Renal cortical epithelial cell (primary cell): Measurements from ENCODE around the gene ZNF425. TPM values are rescaled to one million over a fixed set of nuclear protein-coding genes. Genes with fewer than 3 reads are reported as not detected.
"Not testable (repeated sequence)": the region's sequence is repeated elsewhere in the genome, so short reads cannot be mapped to it uniquely, and the experiment has no call there.

Experiments used
- DNase-seq: peaks from one replicate; pipeline ENCODE4 v3.0.0-alpha.2; 2011; ENCODE audit warnings: low read depth
- total RNA-seq: library from RNA; depleted of rRNA; stranded (reverse); fragments of >200 nt; gene quantifications from 2 replicates; pipeline ENCODE4 v1.2.3, GENCODE V29; 2014

Gene ZNF425
- total RNA-seq, 1 donor from 2014 or later = 9.2 TPM

- no peak for DNase-seq
Measured at GRCh38 chr7:149133028-149133710, 7.0 kb upstream of the ZNF425 start.

GRCh38 chr7:149130572-149131198 lies 4.6 kb upstream of the ZNF425 start:
- DNase-seq = no peak

GRCh38 chr7:149126662-149127266 lies 640 bp upstream of the ZNF425 start:
- no peak for DNase-seq

GRCh38 chr7:149125189-149125862 lies 798 bp downstream of the ZNF425 start:
- DNase-seq = no peak

- DNase-seq = no peak
Measured at GRCh38 chr7:149109969-149110368, 16.2 kb downstream of the ZNF425 start.

GRCh38 chr7:149104749-149105148 lies 21.4 kb downstream of the ZNF425 start:
- DNase-seq = no peak

GRCh38 chr7:149104214-149104613 lies 21.9 kb downstream of the ZNF425 start:
- DNase-seq = no peak

- no peak for DNase-seq
Measured at GRCh38 chr7:149103424-149103823, 22.7 kb downstream of the ZNF425 start.

GRCh38 chr7:149102666-149103065 lies 23.5 kb downstream of the ZNF425 start:
- no peak for DNase-seq

- DNase-seq = no peak
Measured at GRCh38 chr7:149100821-149101220, 25.3 kb downstream of the ZNF425 start.

- DNase-seq = no peak
Measured at GRCh38 chr7:149099058-149099457, 27.1 kb downstream of the ZNF425 start.

GRCh38 chr7:149097088-149097487 lies 29.0 kb downstream of the ZNF425 start:
- DNase-seq = peak; percentile 9

- no peak for DNase-seq
Measured at GRCh38 chr7:149093228-149093627, 32.9 kb downstream of the ZNF425 start.

- not testable (repeated sequence) for DNase-seq
Measured at GRCh38 chr7:149092244-149092643, 33.9 kb downstream of the ZNF425 start.

- DNase-seq = peak; percentile 56
Measured at GRCh38 chr7:149090397-149091195, 35.5 kb downstream of the ZNF425 start, which contains the start of gene ZNF786. Gene ZNF786 (minus strand): TSS chr7:149090718. CDS start chr7:149090640, 78 bp downstream.

GRCh38 chr7:149087376-149087775 lies 38.7 kb downstream of the ZNF425 start:
- DNase-seq = no peak

GRCh38 chr7:149085866-149086265 lies 40.3 kb downstream of the ZNF425 start:
- DNase-seq = no peak

- no peak for DNase-seq
Measured at GRCh38 chr7:149084407-149084806, 41.7 kb downstream of the ZNF425 start.

- DNase-seq = no peak
Measured at GRCh38 chr7:149081914-149082313, 44.2 kb downstream of the ZNF425 start.

- DNase-seq = no peak
Measured at GRCh38 chr7:149077594-149077993, 48.5 kb downstream of the ZNF425 start.

GRCh38 chr7:149075286-149075685 lies 50.8 kb downstream of the ZNF425 start:
- no peak for DNase-seq
